ENCODE measurements around the gene PPP4R2.
A peak's percentile ranks its signal among the peaks of the same experiment; 100 is the strongest.

Gene PPP4R2

GRCh38 chr3:72996473-72997333 lies at the start of gene PPP4R2:
Gene PPP4R2, plus strand, starts transcription at chr3:72996811. Its CDS starts 227 bp downstream, at chr3:72997038.
- DNase-seq: peak; percentile 63

- no peak for DNase-seq
Observed at GRCh38 chr3:72947715-72948490, 48.7 kb upstream of the PPP4R2 start.

- no peak for DNase-seq
Observed at GRCh38 chr3:72949016-72949415, 47.6 kb upstream of the PPP4R2 start.

GRCh38 chr3:72950372-72950771 lies 46.2 kb upstream of the PPP4R2 start:
- no peak for DNase-seq

GRCh38 chr3:72950801-72951200 lies 45.8 kb upstream of the PPP4R2 start:
- DNase-seq: no peak

GRCh38 chr3:72951259-72951722 lies 45.3 kb upstream of the PPP4R2 start:
- DNase-seq: no peak

- no peak for DNase-seq
Observed at GRCh38 chr3:72953325-72953956, 43.2 kb upstream of the PPP4R2 start.

GRCh38 chr3:72957297-72957696 lies 39.3 kb upstream of the PPP4R2 start:
- no peak for DNase-seq

- DNase-seq: no peak
Observed at GRCh38 chr3:72959336-72959735, 37.3 kb upstream of the PPP4R2 start.

- DNase-seq: no peak
Observed at GRCh38 chr3:72960812-72961518, 35.6 kb upstream of the PPP4R2 start.

- no peak for DNase-seq
Observed at GRCh38 chr3:72961752-72962151, 34.9 kb upstream of the PPP4R2 start.

GRCh38 chr3:72962317-72962716 lies 34.3 kb upstream of the PPP4R2 start:
- no peak for DNase-seq

GRCh38 chr3:72964633-72965032 lies 32.0 kb upstream of the PPP4R2 start:
- DNase-seq: no peak

- no peak for DNase-seq
Observed at GRCh38 chr3:72968266-72968664, 28.3 kb upstream of the PPP4R2 start.

- no peak for DNase-seq
Observed at GRCh38 chr3:72969766-72970165, 26.8 kb upstream of the PPP4R2 start.

- no peak for DNase-seq
Observed at GRCh38 chr3:72970942-72971341, 25.7 kb upstream of the PPP4R2 start.

- DNase-seq: no peak
Observed at GRCh38 chr3:72972706-72973030, 23.9 kb upstream of the PPP4R2 start.

GRCh38 chr3:72973031-72973723 lies 23.4 kb upstream of the PPP4R2 start:
- DNase-seq: no peak

- no peak for DNase-seq
Observed at GRCh38 chr3:72973786-72974185, 22.8 kb upstream of the PPP4R2 start.

- no peak for DNase-seq
Observed at GRCh38 chr3:72974956-72975355, 21.7 kb upstream of the PPP4R2 start.

GRCh38 chr3:72976281-72976741 lies 20.3 kb upstream of the PPP4R2 start:
- DNase-seq: no peak

All from NCI-H1436 (cell line).